Neural cell (in vitro differentiated cells): ENCODE data around the gene SPAG16. TPM values are rescaled to one million over a fixed set of nuclear protein-coding genes. Genes with fewer than 3 reads are reported as not detected.

Experiments
- H2AFZ ChIP-seq: fragments of 200-600, 300-800 bp; sonication (generic), shearing (Covaris generic); 2 replicates; pipeline ENCODE4 v1.6.0; 2014; ENCODE audit warnings: low read depth, mild to moderate bottlenecking, antibody characterized with exemption, low read length, moderate library complexity
- H3F3A ChIP-seq: fragments of 200-600 bp; shearing (Covaris generic); 2 replicates; pipeline ENCODE4 v1.6.1; 2016; ENCODE audit warnings: mild to moderate bottlenecking, moderate library complexity, mixed read lengths, antibody characterized with exemption, low read length; ENCODE audit not compliant: insufficient read depth, poor library complexity, severe bottlenecking
- H3K27ac ChIP-seq: fragments of 200-600, 300-800 bp; sonication (generic), shearing (Covaris generic); 2 replicates; pipeline ENCODE4 v1.5.1; 2014; ENCODE audit warnings: mild to moderate bottlenecking, low read length, moderate library complexity
- H3K27me3 ChIP-seq: fragments of 300-800, 200-600 bp; sonication (generic), shearing (Covaris generic); 2 replicates; pipeline ENCODE4 v1.6.0; 2014; ENCODE audit warnings: mild to moderate bottlenecking, low read depth, low read length, moderate library complexity; ENCODE audit not compliant: insufficient read depth
- H3K36me3 ChIP-seq: fragments of 300-800, 200-600 bp; sonication (generic), shearing (Covaris generic); 2 replicates; pipeline ENCODE4 v1.5.1; 2014; ENCODE audit warnings: mild to moderate bottlenecking, antibody characterized with exemption, low read length, moderate library complexity; ENCODE audit not compliant: insufficient read depth
- H3K4me2 ChIP-seq: fragments of 300-800, 200-600 bp; sonication (generic), shearing (Covaris generic); 2 replicates; pipeline ENCODE4 v1.6.0; 2014; ENCODE audit warnings: mild to moderate bottlenecking, low read length
- H3K4me3 ChIP-seq: fragments of 300-800, 200-600 bp; sonication (generic), shearing (Covaris generic); 2 replicates; pipeline ENCODE4 v1.5.1; 2014; ENCODE audit warnings: mild to moderate bottlenecking, low read length, moderate library complexity
- H3K79me2 ChIP-seq: fragments of 200-600 bp; shearing (Covaris generic); replicated peaks from 2 replicates; pipeline ENCODE4 v1.6.0; 2014; ENCODE audit warnings: mild to moderate bottlenecking, low read length, moderate library complexity; ENCODE audit not compliant: insufficient read depth
- H3K9ac ChIP-seq: fragments of 300-800, 200-600 bp; sonication (generic), shearing (Covaris generic); 2 replicates; pipeline ENCODE4 v1.6.1; 2016; ENCODE audit warnings: mild to moderate bottlenecking, low read length, mixed read lengths
- H3K9me2 ChIP-seq: fragments of 200-600 bp; shearing (Covaris generic); 2 replicates; pipeline ENCODE4 v1.6.1; 2016; ENCODE audit warnings: mild to moderate bottlenecking, low read length, mixed read lengths; ENCODE audit not compliant: insufficient read depth
- H3K9me3 ChIP-seq: fragments of 200-600, 300-800 bp; sonication (generic), shearing (Covaris generic); 2 replicates; pipeline ENCODE4 v1.6.1; 2016; ENCODE audit warnings: mild to moderate bottlenecking, mixed run types, low read length, moderate library complexity, mixed read lengths
- H4K20me1 ChIP-seq: fragments of 200-600 bp; shearing (Covaris generic); 2 replicates; pipeline ENCODE4 v1.6.1; 2016; ENCODE audit warnings: mild to moderate bottlenecking, mixed run types; ENCODE audit not compliant: insufficient read depth
- EP300 ChIP-seq: fragments of 450-650 bp; conservative IDR thresholded peaks from 2 replicates; pipeline ENCODE4 v1.6.1; 2014; ENCODE audit warnings: antibody characterized with exemption, mild to moderate bottlenecking, moderate library complexity; ENCODE audit not compliant: poor library complexity, severe bottlenecking
- EZH2 ChIP-seq: fragments of 200-600, 300-800 bp; shearing (Covaris generic), sonication (generic); IDR thresholded peaks from 2 replicates; pipeline ENCODE4 v1.6.1; 2014; ENCODE audit warnings: antibody characterized with exemption, low read length, borderline replicate concordance, mild to moderate bottlenecking; ENCODE audit not compliant: insufficient read depth, poor library complexity, severe bottlenecking
- MXI1 ChIP-seq: fragments of 450-650 bp; conservative IDR thresholded peaks from 2 replicates; pipeline ENCODE4 v1.6.1; 2014; ENCODE audit warnings: antibody characterized with exemption, mild to moderate bottlenecking; ENCODE audit not compliant: poor library complexity, severe bottlenecking
- POLR2AphosphoS5 ChIP-seq: IDR thresholded peaks from 2 replicates; pipeline ENCODE4 v1.6.1; 2012
- RAD21 ChIP-seq: fragments of 450-650 bp; conservative IDR thresholded peaks from 2 replicates; pipeline ENCODE4 v1.6.1; 2014; ENCODE audit warnings: antibody characterized with exemption, mild to moderate bottlenecking, moderate library complexity
- SMC3 ChIP-seq: fragments of 450-650 bp; conservative IDR thresholded peaks from 2 replicates; pipeline ENCODE4 v1.6.1; 2014; ENCODE audit warnings: antibody characterized with exemption, mild to moderate bottlenecking, moderate library complexity; ENCODE audit not compliant: poor library complexity
- TAF1 ChIP-seq: IDR thresholded peaks from 2 replicates; pipeline ENCODE4 v1.6.1; 2012; ENCODE audit warnings: low read depth
- polyA plus RNA-seq: library from polyadenylated mRNA; depleted of rRNA; stranded (reverse); fragments of >200 nt; gene quantifications from 2 replicates; pipeline ENCODE4 v1.2.3, GENCODE V29; 2014
- TF ChIP-seq, protein P1 (sequence below): IDR thresholded peaks from 2 replicates; pipeline ENCODE4 v1.6.1; 2012; ENCODE audit warnings: borderline replicate concordance
- TF ChIP-seq, protein P2 (sequence below): fragments of 450-650 bp; IDR thresholded peaks from 2 replicates; pipeline ENCODE4 v1.5.1; 2014; ENCODE audit warnings: antibody characterized with exemption, mild to moderate bottlenecking, moderate library complexity; ENCODE audit not compliant: poor library complexity, severe bottlenecking

Gene SPAG16
- polyA plus RNA-seq, 1 donor from 2014 or later, result 75.4 TPM

DNA sequence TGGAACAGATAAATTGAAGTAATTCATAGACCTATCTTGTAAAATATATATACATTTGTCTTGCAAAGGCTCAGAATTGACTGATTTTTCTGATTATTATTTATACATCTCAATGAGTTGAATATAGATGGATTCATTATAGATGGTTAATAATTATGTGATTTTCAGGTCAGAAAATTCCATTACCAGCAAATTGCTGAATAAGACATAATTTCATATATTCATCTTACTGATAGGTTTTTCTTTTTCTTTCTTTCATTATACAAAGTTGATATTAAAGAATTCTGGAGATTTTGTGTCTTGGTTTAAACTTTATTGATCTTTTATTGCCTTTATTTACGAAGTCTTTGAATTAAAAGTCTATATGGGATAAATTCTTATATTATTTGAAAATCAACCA, 41.6 kb upstream of the SPAG16 start:
- Histone ChIP-seq H3K9me2 (no peaks in the 10 kb centered on the region), H4K20me1 (no peaks in the 10 kb centered on the region), H3K79me2 (no peaks in the 10 kb centered on the region), H3K36me3 (no peaks in the 10 kb centered on the region), H3K9ac (no peak overlapping the region), H2AFZ (no peak overlapping the region), H3K27ac (no peak overlapping the region), H3K9me3 (no peaks in the 10 kb centered on the region), H3K4me2 (no peak overlapping the region), H3F3A (no peaks in the 10 kb centered on the region), H3K4me3 (no peak overlapping the region), H3K27me3 (no peaks in the 10 kb centered on the region)
- no peak for TF ChIP-seq SMC3
- TF ChIP-seq EZH2, result no peak
- no peak for TF ChIP-seq RAD21
- TF ChIP-seq EP300, result no peak
- TF ChIP-seq POLR2AphosphoS5, result no peak
- TF ChIP-seq TAF1, result no peak
- TF ChIP-seq, protein P1, sequence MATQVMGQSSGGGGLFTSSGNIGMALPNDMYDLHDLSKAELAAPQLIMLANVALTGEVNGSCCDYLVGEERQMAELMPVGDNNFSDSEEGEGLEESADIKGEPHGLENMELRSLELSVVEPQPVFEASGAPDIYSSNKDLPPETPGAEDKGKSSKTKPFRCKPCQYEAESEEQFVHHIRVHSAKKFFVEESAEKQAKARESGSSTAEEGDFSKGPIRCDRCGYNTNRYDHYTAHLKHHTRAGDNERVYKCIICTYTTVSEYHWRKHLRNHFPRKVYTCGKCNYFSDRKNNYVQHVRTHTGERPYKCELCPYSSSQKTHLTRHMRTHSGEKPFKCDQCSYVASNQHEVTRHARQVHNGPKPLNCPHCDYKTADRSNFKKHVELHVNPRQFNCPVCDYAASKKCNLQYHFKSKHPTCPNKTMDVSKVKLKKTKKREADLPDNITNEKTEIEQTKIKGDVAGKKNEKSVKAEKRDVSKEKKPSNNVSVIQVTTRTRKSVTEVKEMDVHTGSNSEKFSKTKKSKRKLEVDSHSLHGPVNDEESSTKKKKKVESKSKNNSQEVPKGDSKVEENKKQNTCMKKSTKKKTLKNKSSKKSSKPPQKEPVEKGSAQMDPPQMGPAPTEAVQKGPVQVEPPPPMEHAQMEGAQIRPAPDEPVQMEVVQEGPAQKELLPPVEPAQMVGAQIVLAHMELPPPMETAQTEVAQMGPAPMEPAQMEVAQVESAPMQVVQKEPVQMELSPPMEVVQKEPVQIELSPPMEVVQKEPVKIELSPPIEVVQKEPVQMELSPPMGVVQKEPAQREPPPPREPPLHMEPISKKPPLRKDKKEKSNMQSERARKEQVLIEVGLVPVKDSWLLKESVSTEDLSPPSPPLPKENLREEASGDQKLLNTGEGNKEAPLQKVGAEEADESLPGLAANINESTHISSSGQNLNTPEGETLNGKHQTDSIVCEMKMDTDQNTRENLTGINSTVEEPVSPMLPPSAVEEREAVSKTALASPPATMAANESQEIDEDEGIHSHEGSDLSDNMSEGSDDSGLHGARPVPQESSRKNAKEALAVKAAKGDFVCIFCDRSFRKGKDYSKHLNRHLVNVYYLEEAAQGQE, result no peak
- no peak for TF ChIP-seq MXI1
- TF ChIP-seq, protein P2, sequence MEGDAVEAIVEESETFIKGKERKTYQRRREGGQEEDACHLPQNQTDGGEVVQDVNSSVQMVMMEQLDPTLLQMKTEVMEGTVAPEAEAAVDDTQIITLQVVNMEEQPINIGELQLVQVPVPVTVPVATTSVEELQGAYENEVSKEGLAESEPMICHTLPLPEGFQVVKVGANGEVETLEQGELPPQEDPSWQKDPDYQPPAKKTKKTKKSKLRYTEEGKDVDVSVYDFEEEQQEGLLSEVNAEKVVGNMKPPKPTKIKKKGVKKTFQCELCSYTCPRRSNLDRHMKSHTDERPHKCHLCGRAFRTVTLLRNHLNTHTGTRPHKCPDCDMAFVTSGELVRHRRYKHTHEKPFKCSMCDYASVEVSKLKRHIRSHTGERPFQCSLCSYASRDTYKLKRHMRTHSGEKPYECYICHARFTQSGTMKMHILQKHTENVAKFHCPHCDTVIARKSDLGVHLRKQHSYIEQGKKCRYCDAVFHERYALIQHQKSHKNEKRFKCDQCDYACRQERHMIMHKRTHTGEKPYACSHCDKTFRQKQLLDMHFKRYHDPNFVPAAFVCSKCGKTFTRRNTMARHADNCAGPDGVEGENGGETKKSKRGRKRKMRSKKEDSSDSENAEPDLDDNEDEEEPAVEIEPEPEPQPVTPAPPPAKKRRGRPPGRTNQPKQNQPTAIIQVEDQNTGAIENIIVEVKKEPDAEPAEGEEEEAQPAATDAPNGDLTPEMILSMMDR, result no peak

DNA sequence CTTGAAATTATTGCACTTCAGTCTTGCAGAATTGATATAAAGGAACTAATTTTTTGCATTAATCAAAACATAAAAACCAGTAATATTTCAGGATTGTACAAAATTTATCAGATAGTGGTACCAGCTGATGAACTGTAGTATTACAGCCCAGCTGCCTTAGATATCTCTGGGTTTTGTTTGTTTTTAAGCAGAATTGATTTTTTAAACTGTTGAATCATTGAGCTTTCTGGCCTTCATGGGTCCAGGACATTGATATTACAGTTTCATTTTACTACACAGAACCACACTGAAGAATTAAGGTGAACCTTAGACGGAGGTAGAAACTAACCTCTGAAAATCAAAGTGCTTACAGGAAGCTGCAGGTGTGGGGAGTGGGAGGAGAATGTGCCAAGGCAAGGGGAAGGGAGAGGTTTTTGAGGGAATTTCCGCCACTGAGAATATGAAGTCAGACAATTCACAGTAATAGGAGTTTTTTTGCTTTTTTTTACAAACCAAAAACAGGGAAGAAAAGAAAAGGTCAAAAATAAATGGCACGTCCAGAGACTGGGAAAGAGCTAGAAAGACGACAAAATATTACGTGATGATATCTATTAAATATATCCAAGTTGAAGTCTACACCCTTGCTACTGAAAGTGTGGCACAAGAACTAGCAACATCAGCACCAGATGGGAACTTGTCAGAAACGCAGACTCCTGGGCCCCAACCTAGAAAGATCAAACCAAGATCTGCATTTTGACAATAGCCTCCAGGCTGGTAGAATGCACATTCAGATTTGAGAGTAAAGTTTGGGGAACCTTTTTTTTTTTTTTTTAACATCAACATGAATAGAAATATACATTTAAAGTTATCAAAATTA, 40.8 kb upstream of the SPAG16 start:
- Histone ChIP-seq H3K9me2 (no peaks in the 10 kb centered on the region), H4K20me1 (no peaks in the 10 kb centered on the region), H3F3A (no peaks in the 10 kb centered on the region), H3K9ac (no peak overlapping the region), H3K36me3 (no peaks in the 10 kb centered on the region), H3K4me3 (no peak overlapping the region), H3K27ac (no peak overlapping the region), H3K27me3 (no peaks in the 10 kb centered on the region), H3K79me2 (no peaks in the 10 kb centered on the region), H3K9me3 (no peaks in the 10 kb centered on the region), H2AFZ (no peak overlapping the region), H3K4me2 (no peak overlapping the region)
- no peak for TF ChIP-seq MXI1
- TF ChIP-seq TAF1, result no peak
- no peak for TF ChIP-seq EZH2
- TF ChIP-seq, protein P1, result no peak
- no peak for TF ChIP-seq EP300
- no peak for TF ChIP-seq RAD21
- TF ChIP-seq SMC3, result no peak
- TF ChIP-seq POLR2AphosphoS5, result no peak
- TF ChIP-seq, protein P2, result no peak
